PC-9 (cell line): ENCODE results near the gene CRYBB2. TPM values are rescaled to one million over a fixed set of nuclear protein-coding genes. Genes with fewer than 3 reads are reported as not detected.

Experiments used
- total RNA-seq: library from RNA; stranded (reverse); gene quantifications from 2 replicates; pipeline ENCODE4 v1.2.3, GENCODE V29; 2021

The CRYBB2 gene
- total RNA-seq, 1 experiment from 2014 or later: 1.0 TPM

Other genes starting within 250 kb of the CRYBB2 start
- gene CRYBB3, start 19.8 kb upstream of the CRYBB2 start, total RNA-seq: 0.85 and 2.1 TPM in 2 replicates